ENCODE measurements around the gene CIDEB. TPM values are rescaled to one million over a fixed set of nuclear protein-coding genes. Genes with fewer than 3 reads are reported as not detected.
"Not testable (repeated sequence)": the region's sequence is repeated elsewhere in the genome, so short reads cannot be mapped to it uniquely, and the experiment has no call there.

The CIDEB gene
- polyA plus RNA-seq, 1 donor = 10.3 TPM

GRCh38 chr14:24332268-24332993 lies 24.7 kb upstream of the CIDEB start:
- DNase-seq = no peak

GRCh38 chr14:24331731-24332267 lies 24.0 kb upstream of the CIDEB start:
- no peak for DNase-seq

- no peak for DNase-seq
Observed at GRCh38 chr14:24330973-24331674, 23.3 kb upstream of the CIDEB start.

GRCh38 chr14:24329736-24330135 lies 22.0 kb upstream of the CIDEB start:
- no peak for DNase-seq

GRCh38 chr14:24329073-24329663 lies 21.4 kb upstream of the CIDEB start:
- DNase-seq = no peak

GRCh38 chr14:24327914-24328313 lies 20.1 kb upstream of the CIDEB start:
- DNase-seq = not testable (repeated sequence)

- DNase-seq = no peak
Observed at GRCh38 chr14:24327303-24327702, 19.5 kb upstream of the CIDEB start.

GRCh38 chr14:24325963-24326362 lies 18.2 kb upstream of the CIDEB start:
- DNase-seq = no peak

GRCh38 chr14:24325041-24325530 lies 17.3 kb upstream of the CIDEB start:
- DNase-seq = no peak

GRCh38 chr14:24324024-24324423 lies 16.2 kb upstream of the CIDEB start:
- no peak for DNase-seq

GRCh38 chr14:24323341-24323740 lies 15.6 kb upstream of the CIDEB start:
- DNase-seq = no peak

- no peak for DNase-seq
Observed at GRCh38 chr14:24322672-24323071, 14.9 kb upstream of the CIDEB start.

- DNase-seq = no peak
Observed at GRCh38 chr14:24321212-24321975, 13.6 kb upstream of the CIDEB start.

- no peak for DNase-seq
Observed at GRCh38 chr14:24317141-24317928, 9.6 kb upstream of the CIDEB start.

- no peak for DNase-seq
Observed at GRCh38 chr14:24316597-24316950, 8.8 kb upstream of the CIDEB start.

- DNase-seq = no peak
Observed at GRCh38 chr14:24315807-24316596, 8.2 kb upstream of the CIDEB start.

- DNase-seq = no peak
Observed at GRCh38 chr14:24315243-24315806, 7.5 kb upstream of the CIDEB start.

- DNase-seq = no peak
Observed at GRCh38 chr14:24314377-24315193, 6.8 kb upstream of the CIDEB start.

GRCh38 chr14:24313913-24314312 lies 6.1 kb upstream of the CIDEB start:
- no peak for DNase-seq
